Activated naive CD4-positive, alpha-beta T cell treated with anti-CD3 and anti-CD28 coated beads for 36 hours (primary cell): ENCODE measurements around the gene ART1. TPM values are rescaled to one million over a fixed set of nuclear protein-coding genes. Genes with fewer than 3 reads are reported as not detected.
A peak's percentile ranks its signal among the peaks of the same experiment; 100 is the strongest.

Experiments used
- CTCF ChIA-PET: fragments of 350-600 bp; sonication (Branson Sonifier 250); formaldehyde crosslinking; loops from one replicate; lab custom pipeline; 2021; ENCODE audit warnings: antibody characterized with exemption; lab: Charles Lee
- DNase-seq: peaks from one replicate; pipeline ENCODE4 v3.0.0-alpha.2; 2020
- H3K27ac Mint-ChIP-seq: one replicate; pipeline ENCODE4 v1.8.0; 2021; ENCODE audit warnings: mild to moderate bottlenecking, mixed read lengths
- H3K27me3 Mint-ChIP-seq: one replicate; pipeline ENCODE4 v1.8.0; 2021; ENCODE audit warnings: low read depth, mixed read lengths
- H3K36me3 Mint-ChIP-seq: one replicate; pipeline ENCODE4 v1.8.0; 2021; ENCODE audit warnings: low read depth, mixed read lengths
- H3K4me1 Mint-ChIP-seq: one replicate; pipeline ENCODE4 v1.8.0; 2021; ENCODE audit warnings: low read depth, mixed read lengths
- H3K4me3 Mint-ChIP-seq: one replicate; pipeline ENCODE4 v1.8.0; 2021; ENCODE audit warnings: mild to moderate bottlenecking, moderate library complexity, mixed read lengths
- H3K9me3 Mint-ChIP-seq: one replicate; pipeline ENCODE4 v1.8.0; 2021; ENCODE audit warnings: mixed read lengths
- intact Hi-C: fragments of 100-400 bp; cut with micrococcal nuclease; formaldehyde crosslinking; loops from one replicate; pipeline ENCODE4 v1.15.1; 2023
- total RNA-seq, 2 experiments: library from RNA; stranded (reverse); gene quantifications; one replicate each; pipeline ENCODE4 v1.2.3, GENCODE V29; 2021

The ART1 gene
- total RNA-seq, 2 experiments from 2014 or later, result not detected

DNA sequence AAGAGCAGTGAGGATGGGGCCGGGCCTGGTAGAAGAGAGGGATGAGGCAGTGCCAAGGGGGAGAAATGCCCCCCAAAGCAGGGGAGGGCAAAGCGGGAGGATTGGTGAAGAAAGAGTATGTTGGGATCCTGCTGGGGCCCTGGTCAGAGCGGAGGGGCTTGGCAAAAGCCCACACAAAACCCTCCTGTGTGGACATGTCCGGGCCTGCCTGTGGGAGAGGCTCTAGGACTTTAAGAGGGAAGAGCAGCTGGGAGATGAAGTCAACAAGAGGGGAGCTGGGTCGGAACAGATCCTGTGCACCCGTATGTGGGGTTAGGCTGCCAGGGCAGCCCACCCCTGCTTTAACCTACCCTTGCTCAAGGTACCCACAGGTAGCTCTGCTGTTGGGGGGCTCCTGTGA lies 28.9 kb upstream of the ART1 start:
- Mint-ChIP-seq H3K4me1 (peaks cover 14% of the 10 kb centered on the region), H3K36me3 (no peaks in the 10 kb centered on the region), H3K27ac (peak overlapping the region; percentile 13), H3K4me3 (no peak overlapping the region), H3K27me3 (no peaks in the 10 kb centered on the region), H3K9me3 (no peaks in the 10 kb centered on the region)
- CTCF ChIA-PET, result no interaction called here
- no peak for DNase-seq
- intact Hi-C loops, result loop anchor here (2.0 kb wide), 1 partner anchor 193 kb away; the partner anchor contains the start of gene PGAP2

DNA sequence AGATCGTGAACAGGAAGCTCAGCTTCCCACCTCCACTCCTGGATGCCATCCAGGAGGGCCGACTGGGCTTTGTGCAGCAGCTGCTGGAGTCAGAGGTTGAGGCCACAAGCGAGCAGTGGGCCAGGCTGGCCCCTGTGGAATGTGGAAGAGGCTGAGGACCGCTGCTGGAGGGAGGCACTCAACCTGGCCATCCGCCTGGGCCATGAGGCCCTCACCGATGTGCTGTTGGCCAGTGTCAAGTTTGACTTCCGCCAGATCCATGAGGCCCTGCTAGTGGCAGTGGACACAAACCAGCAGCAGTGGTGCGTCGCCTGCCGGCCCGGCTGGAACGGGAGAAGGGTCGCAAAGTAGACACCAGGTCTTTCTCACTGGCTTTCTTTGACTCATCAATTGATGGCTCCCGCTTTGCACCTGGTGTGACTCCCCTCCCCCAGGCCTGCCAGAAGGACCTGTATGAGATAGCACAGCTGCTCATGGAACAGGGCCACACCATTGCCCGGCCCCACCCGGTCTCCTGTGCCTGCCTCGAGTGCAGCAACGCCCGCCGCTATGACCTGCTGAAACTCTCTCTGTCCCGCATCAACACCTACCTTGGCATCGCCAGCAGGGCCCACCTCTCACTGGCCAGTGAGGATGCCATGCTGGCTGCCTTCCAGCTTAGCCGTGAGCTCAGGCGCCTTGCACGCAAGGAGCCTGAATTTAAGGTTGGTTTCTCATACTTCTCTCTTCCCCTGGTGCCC lies 28.0 kb upstream of the ART1 start:
- intact Hi-C loops, result no loop called here
- H3K27ac Mint-ChIP-seq, result no peak overlapping the region

DNA sequence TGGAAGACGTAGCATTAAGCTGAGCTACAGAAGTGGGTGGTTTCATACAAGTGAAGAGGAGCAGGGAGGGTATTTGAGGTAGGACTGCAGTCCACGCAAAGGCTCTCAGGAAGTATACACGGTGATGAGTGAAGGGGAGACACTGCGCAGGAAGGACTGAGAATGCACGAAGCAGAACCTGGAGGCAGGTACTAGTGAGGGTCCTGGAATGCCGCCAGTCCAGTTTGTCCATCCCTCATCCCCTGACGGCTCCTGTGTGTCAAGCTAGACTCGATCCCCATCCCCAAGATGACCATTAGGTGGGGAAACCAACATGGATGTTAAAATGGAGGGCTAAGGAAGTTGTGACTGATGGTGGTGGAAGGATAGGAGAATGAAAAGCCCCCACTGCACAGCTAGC lies 26.9 kb upstream of the ART1 start:
- intact Hi-C loops, result no loop called here
- Mint-ChIP-seq H3K27me3 (no peaks in the 10 kb centered on the region), H3K4me3 (no peak overlapping the region), H3K27ac (no peak overlapping the region), H3K9me3 (no peaks in the 10 kb centered on the region), H3K4me1 (peaks cover 14% of the 10 kb centered on the region), H3K36me3 (no peaks in the 10 kb centered on the region)
- DNase-seq, result no peak
- CTCF ChIA-PET, result interaction anchor here (1.0 kb wide), 1 partner anchor 9 kb away, joined by 6 read pairs; no protein-coding TSS in a partner anchor

More for the DNA sequence above, 28.0 kb upstream of the ART1 start:
- Mint-ChIP-seq H3K27me3 (no peaks in the 10 kb centered on the region), H3K4me3 (no peak overlapping the region), H3K9me3 (no peaks in the 10 kb centered on the region), H3K36me3 (no peaks in the 10 kb centered on the region), H3K4me1 (peaks cover 14% of the 10 kb centered on the region)
- CTCF ChIA-PET, result no interaction called here
- DNase-seq, result no peak

DNA sequence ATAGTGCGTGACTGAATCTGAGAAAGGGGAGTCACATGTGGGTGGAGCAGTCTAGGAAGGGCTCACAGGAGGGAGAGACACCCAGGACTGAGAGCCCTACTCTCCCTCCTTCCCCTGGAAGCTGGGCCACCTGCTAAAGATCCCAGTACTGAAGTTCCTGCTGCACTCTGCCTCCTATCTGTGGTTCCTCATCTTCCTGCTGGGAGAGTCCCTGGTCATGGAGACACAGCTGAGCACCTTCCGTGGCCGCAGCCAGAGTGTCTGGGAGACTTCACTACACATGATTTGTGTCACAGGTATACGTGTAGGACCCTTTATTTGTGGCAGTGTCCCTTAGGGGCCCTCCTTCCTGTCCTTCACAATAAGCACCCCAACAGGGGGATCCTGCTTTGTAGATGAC lies 22.4 kb upstream of the ART1 start:
- Mint-ChIP-seq H3K36me3 (no peaks in the 10 kb centered on the region), H3K4me3 (no peak overlapping the region), H3K4me1 (peaks cover 6% of the 10 kb centered on the region), H3K27me3 (no peaks in the 10 kb centered on the region), H3K27ac (no peak overlapping the region), H3K9me3 (no peaks in the 10 kb centered on the region)
- CTCF ChIA-PET, result no interaction called here
- DNase-seq, result no peak
- intact Hi-C loops, result no loop called here

DNA sequence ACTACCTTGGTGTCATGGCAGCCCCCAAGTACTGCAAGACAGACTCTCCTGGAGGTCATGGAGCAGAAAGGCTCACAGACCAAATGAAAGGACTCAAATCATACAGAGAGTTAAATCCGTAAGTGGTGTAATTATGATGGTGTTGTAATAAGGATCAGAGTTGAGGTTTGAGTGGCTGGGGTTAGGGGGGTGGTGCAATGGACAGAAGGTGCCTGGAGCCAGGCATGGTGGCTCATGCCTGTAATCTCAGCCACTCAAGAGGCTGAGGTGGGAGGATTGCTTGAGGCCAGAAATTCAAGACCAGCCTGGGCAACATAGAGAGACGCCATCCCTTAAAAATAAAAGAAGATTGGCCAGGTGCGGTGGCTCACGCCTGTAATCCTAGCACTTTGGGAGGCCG lies 21.8 kb upstream of the ART1 start:
- Mint-ChIP-seq H3K27ac (no peak overlapping the region), H3K4me3 (no peak overlapping the region), H3K4me1 (peaks cover 6% of the 10 kb centered on the region), H3K36me3 (no peaks in the 10 kb centered on the region), H3K9me3 (no peaks in the 10 kb centered on the region), H3K27me3 (no peaks in the 10 kb centered on the region)
- intact Hi-C loops, result no loop called here
- no peak for DNase-seq
- CTCF ChIA-PET, result no interaction called here

DNA sequence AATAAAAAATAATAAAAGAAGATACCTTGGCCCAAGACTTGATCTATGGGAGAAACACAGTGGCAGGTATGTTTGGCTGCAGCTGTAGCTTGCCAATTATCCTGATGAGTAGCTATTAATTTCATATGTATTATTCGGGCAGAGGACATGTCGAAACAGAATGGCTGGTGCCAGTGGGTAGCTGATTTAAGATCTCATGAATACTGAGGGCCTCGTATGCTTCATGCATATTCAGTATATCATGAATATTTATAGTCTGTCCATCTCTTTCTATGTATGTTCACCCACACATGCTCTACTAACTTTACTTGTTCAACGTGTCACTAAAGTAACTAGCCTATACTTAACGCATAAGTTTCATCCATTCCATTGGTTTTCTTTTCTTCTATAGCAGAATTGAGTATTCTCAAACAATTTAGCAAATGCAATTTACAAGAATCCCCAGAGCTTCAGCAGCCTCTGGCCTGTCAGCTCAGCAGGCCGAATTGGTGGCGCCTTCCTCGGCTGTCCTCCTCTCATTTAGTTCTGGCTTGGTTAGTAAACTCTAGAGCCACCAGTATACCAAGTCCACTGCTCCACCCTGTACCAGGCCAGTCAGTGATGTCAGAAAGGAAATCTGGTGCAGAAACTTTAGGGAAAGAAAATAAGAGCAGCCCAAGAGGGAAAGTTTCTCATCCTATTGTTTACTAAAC lies 21.0 kb upstream of the ART1 start:
- CTCF ChIA-PET, result no interaction called here
- H3K4me1 Mint-ChIP-seq, result peaks cover 6% of the 10 kb centered on the region
- H3K9me3 Mint-ChIP-seq, result no peaks in the 10 kb centered on the region
- H3K4me3 Mint-ChIP-seq, result no peak overlapping the region
- intact Hi-C loops, result no loop called here
- H3K27ac Mint-ChIP-seq, result no peak overlapping the region
- H3K27me3 Mint-ChIP-seq, result no peaks in the 10 kb centered on the region
- DNase-seq, result no peak
- no peaks in the 10 kb centered on the region for H3K36me3 Mint-ChIP-seq

DNA sequence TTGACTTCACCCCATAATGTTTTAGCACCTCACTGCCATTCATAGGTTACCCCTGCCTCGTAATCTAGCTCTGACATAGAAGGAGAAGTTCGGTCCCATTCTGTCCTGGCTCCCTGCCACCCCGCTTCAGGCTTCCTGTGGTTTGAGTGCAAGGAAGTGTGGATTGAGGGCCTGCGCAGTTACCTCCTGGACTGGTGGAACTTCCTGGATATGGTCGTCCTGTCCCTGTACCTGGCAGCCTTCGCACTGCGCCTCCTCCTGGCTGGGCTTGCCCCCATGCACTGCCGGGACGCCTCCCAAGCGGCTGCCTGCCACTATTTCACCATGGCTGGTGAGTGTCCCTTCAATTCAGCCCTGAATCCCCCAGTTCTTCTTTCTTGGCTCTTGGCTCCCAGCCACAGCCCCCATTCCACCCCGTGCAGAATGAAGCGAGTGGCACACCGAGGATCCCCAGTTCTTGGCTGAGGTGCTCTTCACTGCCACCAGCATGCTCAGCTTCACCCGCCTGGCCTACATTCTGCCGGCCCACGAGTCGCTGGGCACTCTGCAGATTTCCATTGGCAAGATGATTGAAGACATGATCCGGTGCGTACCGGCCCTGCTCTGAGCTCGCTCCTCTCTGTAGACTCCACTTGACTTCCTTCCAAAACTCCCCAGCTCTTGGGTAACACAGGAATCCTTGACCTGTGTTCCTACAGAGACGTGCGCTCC lies 18.5 kb upstream of the ART1 start:
- intact Hi-C loops, result no loop called here
- CTCF ChIA-PET, result interaction anchor here (2.0 kb wide), 1 partner anchor 17 kb away, joined by 12 read pairs; no protein-coding TSS in a partner anchor
- Mint-ChIP-seq H3K36me3 (no peaks in the 10 kb centered on the region), H3K27ac (no peak overlapping the region), H3K4me1 (peaks cover 6% of the 10 kb centered on the region), H3K9me3 (no peaks in the 10 kb centered on the region), H3K27me3 (no peaks in the 10 kb centered on the region), H3K4me3 (no peak overlapping the region)
- DNase-seq, result peak; percentile 34

DNA sequence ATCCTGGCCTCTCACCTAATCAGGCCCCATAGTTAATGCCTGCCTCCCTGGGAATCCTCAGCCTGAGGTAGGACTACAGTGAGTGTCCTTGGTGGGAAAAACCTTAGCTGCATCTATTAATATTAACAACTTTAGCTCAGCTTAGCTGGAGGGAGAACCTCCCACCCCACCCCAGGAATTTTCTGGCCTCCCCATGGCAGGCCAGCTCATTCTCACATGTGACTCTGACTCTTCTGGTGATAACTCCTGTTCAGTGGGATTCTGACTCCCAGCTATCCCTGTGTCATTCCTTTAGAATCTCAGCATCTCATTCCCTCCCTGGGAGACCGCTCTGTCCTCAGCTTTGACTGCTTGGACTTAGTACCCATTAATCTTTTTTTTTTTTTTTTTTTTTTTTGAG lies 17.6 kb upstream of the ART1 start:
- H3K4me3 Mint-ChIP-seq, result no peak overlapping the region
- no peaks in the 10 kb centered on the region for H3K9me3 Mint-ChIP-seq
- no peak overlapping the region for H3K27ac Mint-ChIP-seq
- no peak for DNase-seq
- H3K4me1 Mint-ChIP-seq, result peaks cover 6% of the 10 kb centered on the region
- H3K27me3 Mint-ChIP-seq, result no peaks in the 10 kb centered on the region
- H3K36me3 Mint-ChIP-seq, result no peaks in the 10 kb centered on the region
- CTCF ChIA-PET, result interaction anchor here (2.0 kb wide), 1 partner anchor 18 kb away, joined by 12 read pairs; no protein-coding TSS in a partner anchor
- intact Hi-C loops, result no loop called here

DNA sequence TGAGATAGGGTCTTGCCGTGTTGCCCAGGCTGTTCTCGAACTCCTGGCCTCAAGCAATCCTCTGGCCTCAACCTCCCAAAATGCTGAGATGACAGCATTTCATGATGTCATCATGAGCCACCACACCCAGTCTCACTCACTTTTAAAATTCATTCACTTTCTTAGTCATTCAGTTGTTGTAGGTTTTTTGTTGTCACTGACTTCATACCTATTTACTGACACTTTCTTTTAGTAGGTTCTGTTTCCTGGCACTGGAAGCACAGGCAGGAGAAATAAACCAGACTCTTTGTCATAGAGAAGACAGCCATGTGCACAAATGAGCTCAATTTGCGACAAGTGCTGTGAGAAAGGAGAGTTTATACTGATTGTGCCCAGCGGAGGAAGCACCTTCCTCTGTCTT lies 13.6 kb upstream of the ART1 start:
- CTCF ChIA-PET, result interaction anchor here (0.6 kb wide), 1 partner anchor 49 kb away, joined by 3 read pairs; no protein-coding TSS in a partner anchor
- no peak overlapping the region for H3K27ac Mint-ChIP-seq
- DNase-seq, result no peak
- H3K36me3 Mint-ChIP-seq, result no peaks in the 10 kb centered on the region
- H3K27me3 Mint-ChIP-seq, result no peaks in the 10 kb centered on the region
- H3K4me3 Mint-ChIP-seq, result no peak overlapping the region
- H3K9me3 Mint-ChIP-seq, result no peaks in the 10 kb centered on the region
- intact Hi-C loops, result no loop called here
- peaks cover 4% of the 10 kb centered on the region for H3K4me1 Mint-ChIP-seq

DNA sequence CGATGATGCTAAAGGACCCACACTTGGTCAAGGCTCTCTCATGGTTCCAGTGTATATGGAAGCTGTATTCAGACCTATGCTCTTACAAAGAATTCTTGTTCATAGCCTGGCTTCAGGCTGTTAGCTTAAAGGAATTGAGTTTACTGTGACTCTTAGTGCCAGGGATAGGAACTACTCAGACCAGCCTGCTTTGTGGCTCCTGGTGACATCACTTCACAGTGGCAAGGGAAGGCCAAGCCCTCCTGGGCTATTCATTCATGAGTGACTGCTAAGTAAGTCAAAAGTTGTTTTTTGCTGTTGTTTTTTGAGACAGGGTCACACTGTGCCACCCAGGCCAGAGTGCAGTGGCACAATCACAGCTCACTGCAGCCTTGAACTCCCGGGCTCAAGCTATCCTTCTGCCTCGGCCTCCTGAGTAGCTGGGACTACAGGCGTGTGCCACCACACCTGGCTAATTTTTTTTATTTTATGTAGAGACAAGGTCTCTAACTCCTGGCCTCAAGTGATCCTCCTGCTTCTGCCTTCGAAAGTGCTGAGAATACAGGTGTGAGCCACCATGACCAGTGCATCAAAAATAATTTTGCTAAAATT lies 12.8 kb upstream of the ART1 start:
- H3K27ac Mint-ChIP-seq, result no peak overlapping the region
- intact Hi-C loops, result no loop called here
- H3K4me3 Mint-ChIP-seq, result no peak overlapping the region
- H3K4me1 Mint-ChIP-seq, result no peaks in the 10 kb centered on the region
- H3K9me3 Mint-ChIP-seq, result no peaks in the 10 kb centered on the region
- no peaks in the 10 kb centered on the region for H3K36me3 Mint-ChIP-seq
- no peak for DNase-seq
- CTCF ChIA-PET, result no interaction called here
- no peaks in the 10 kb centered on the region for H3K27me3 Mint-ChIP-seq

DNA sequence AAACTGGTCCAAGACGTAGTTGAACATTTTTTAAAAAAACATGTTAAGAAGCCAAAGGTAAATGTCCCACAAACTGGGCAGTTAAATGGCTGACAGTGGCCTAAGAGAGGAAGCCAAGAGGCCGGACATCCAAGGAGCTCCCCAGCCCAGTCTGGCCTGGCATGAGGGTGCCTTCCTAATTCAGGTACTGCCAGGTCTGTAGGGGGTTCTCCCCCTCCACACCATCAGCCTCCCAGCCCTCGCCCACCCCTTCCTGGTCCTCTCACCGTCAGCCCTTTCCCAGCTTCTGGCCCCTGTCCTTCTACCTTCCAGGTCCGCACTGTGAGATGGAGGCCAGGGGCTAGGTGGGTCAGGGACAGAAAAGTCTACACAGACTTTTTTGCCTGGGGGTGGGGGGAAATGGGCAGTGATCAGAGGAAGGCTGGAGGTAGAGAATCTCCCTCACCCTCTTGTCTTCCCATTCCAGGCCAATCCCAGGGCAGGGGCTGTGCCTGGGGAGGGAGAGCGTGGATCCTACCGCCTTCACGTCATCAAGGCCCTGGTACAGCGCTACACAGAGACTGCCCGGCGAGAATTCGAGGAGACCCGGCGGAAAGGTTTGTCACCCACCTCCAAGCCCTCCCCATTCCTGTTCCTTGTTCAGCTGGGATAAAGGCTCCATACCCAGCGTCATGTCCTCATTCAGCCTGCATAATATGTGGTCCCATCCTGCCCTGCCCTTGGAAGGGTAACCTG lies 9.1 kb upstream of the ART1 start:
- Mint-ChIP-seq H3K27me3 (no peaks in the 10 kb centered on the region), H3K9me3 (no peaks in the 10 kb centered on the region), H3K4me3 (no peak overlapping the region), H3K27ac (no peak overlapping the region), H3K4me1 (no peaks in the 10 kb centered on the region), H3K36me3 (no peaks in the 10 kb centered on the region)
- no peak for DNase-seq
- CTCF ChIA-PET, result interaction anchor here (0.6 kb wide), 1 partner anchor 21 kb away, joined by 3 read pairs; no protein-coding TSS in a partner anchor
- intact Hi-C loops, result no loop called here
